Prostate gland (tissue), 2 donors: Measurements from ENCODE around the gene TMEM174. TPM values are rescaled to one million over a fixed set of nuclear protein-coding genes. Genes with fewer than 3 reads are reported as not detected.

Experiments
- DNase-seq: peaks from one replicate; pipeline ENCODE4 v3.0.0-alpha.2; 2019; ENCODE audit warnings: low spot score
- H3K27ac ChIP-seq, 2 donors: fragments of 200-600 bp; sonication (generic); 2 replicates each; pipeline ENCODE4 v1.5.1; 2017 to 2019
- H3K27me3 ChIP-seq: fragments of 200-600 bp; sonication (generic); replicated peaks from 2 replicates; pipeline ENCODE4 v1.5.1; 2019; ENCODE audit not compliant: insufficient read depth
- H3K36me3 ChIP-seq, 2 donors: fragments of 200-600 bp; sonication (generic); 1 replicate in 1 of 2; 2 replicates in 1 of 2; pipeline versions ENCODE4 v1.5.1 to v1.8.1; 2017 to 2019
- H3K4me1 ChIP-seq: fragments of 200-600 bp; sonication (generic); replicated peaks from 2 replicates; pipeline ENCODE4 v1.5.1; 2019
- H3K4me3 ChIP-seq, 2 donors: fragments of 200-600 bp; sonication (generic); 2 replicates each; pipeline ENCODE4 v1.5.1; 2017 to 2019
- H3K9me3 ChIP-seq: fragments of 200-600 bp; sonication (generic); 2 replicates; pipeline ENCODE4 v1.5.1; 2017
- CTCF ChIP-seq, 4 experiments: fragments of 200-600 bp in 2 of 4; fragments of 450-650 bp in 2 of 4; sonication (generic) in 2 of 4; IDR thresholded peaks; 1 replicate in 3 of 4; 2 replicates in 1 of 4; pipeline ENCODE4 v1.5.1; 2016 to 2019; ENCODE audit warnings: antibody characterized with exemption in 4 of 4, mild to moderate bottlenecking in 2 of 4, moderate library complexity in 2 of 4
- POLR2A ChIP-seq: fragments of 450-650 bp; IDR thresholded peaks from one replicate; pipeline ENCODE4 v1.6.1; 2016; ENCODE audit warnings: antibody characterized with exemption, mild to moderate bottlenecking
- POLR2AphosphoS5 ChIP-seq: sonication (generic); formaldehyde crosslinking; IDR thresholded peaks from one replicate; pipeline ENCODE4 v1.6.1; 2017; ENCODE audit warnings: antibody characterized with exemption
- WGBS: methylation state at CpG from one replicate; pipeline ENCODE4 v1.1.5; 2018; 5-methylcytosine and 5-hydroxymethylcytosine counted together
- intact Hi-C: fragments of 100-400 bp; cut with DNase I; formaldehyde crosslinking; loops from one replicate; pipeline ENCODE4 v1.14.2; 2022
- total RNA-seq, 2 donors: library from RNA; depleted of rRNA; stranded (reverse); fragments of >200 nt; gene quantifications; one replicate each; pipeline ENCODE4 v1.1.0, GENCODE V29; 2016

The TMEM174 gene
- total RNA-seq, 2 donors from 2014 or later, result not detected

GRCh38 chr5:73130811-73131210 lies 42.2 kb upstream of the TMEM174 start:
- no peaks in the 10 kb centered on the region for H3K9me3 ChIP-seq
- H3K4me3 ChIP-seq, result no peak overlapping the region
- no peaks in the 10 kb centered on the region for H3K27me3 ChIP-seq
- H3K4me1 ChIP-seq, result no peaks in the 10 kb centered on the region
- DNase-seq, result no peak
- intact Hi-C loops, result no loop called here
- WGBS, result 66% methylated on average over 1 of the region's 1 CpG
- no peak for TF ChIP-seq POLR2AphosphoS5
- no peak for TF ChIP-seq POLR2A
- TF ChIP-seq CTCF (IDR thresholded peaks at IDR 0.05), result no peak
- H3K36me3 ChIP-seq, result no peaks in the 10 kb centered on the region
- H3K27ac ChIP-seq, result no peak overlapping the region

DNA sequence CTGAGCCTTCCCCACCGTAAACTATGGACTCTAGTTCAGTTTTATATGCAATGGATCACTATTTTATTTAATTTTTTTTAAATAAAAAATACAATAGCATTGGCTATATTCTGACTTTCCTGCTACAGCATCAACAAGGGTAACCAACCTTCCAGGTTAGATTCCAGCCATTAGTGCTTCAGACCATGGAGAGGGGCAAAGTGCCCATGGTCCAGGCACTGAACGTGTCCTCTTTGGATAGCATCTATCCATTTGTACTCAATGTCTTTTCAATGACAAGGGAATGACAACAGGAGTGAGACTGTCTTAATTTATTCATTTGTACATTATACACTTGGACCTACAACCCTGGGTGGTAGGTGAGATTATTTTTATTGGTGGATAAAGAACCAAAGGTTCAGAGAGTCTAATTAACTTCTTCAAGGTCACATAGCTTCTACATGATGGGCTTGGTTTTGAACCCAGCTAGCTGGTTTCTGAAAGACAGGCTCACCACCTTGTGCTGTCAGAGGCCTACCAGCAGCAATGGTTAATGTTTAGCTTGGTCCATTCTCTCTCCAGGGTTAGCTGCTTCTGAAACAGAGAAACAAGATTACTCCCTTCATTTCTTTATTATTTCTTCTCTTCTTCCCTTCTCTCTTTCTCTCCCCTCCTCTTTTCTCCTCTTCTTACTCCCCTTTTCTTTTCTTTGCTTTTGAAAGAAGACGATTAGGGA lies 41.1 kb upstream of the TMEM174 start:
- DNase-seq, result no peak
- Histone ChIP-seq H3K27me3 (peaks cover 7% of the 10 kb centered on the region), H3K9me3 (no peaks in the 10 kb centered on the region), H3K36me3 (no peaks in the 10 kb centered on the region), H3K4me3 (no peak overlapping the region), H3K27ac (no peak overlapping the region), H3K4me1 (no peaks in the 10 kb centered on the region)
- WGBS, result 84% methylated on average over 3 of the region's 3 CpGs
- intact Hi-C loops, result no loop called here
- TF ChIP-seq POLR2AphosphoS5 (no peak), CTCF (IDR thresholded peaks at IDR 0.05) (no peak), POLR2A (no peak)

GRCh38 chr5:73132759-73133158 lies 40.2 kb upstream of the TMEM174 start:
- intact Hi-C loops, result no loop called here
- Histone ChIP-seq H3K36me3 (no peaks in the 10 kb centered on the region), H3K27ac (no peak overlapping the region), H3K4me1 (no peaks in the 10 kb centered on the region), H3K4me3 (no peak overlapping the region), H3K27me3 (peaks cover 7% of the 10 kb centered on the region), H3K9me3 (no peaks in the 10 kb centered on the region)
- no peak for DNase-seq
- TF ChIP-seq POLR2AphosphoS5 (no peak), CTCF (IDR thresholded peaks at IDR 0.05) (no peak), POLR2A (no peak)
- WGBS, result 70% methylated on average over 2 of the region's 2 CpGs

- no peak for DNase-seq
- intact Hi-C loops, result no loop called here
- Histone ChIP-seq H3K27me3 (peaks cover 7% of the 10 kb centered on the region), H3K9me3 (no peaks in the 10 kb centered on the region), H3K4me3 (no peak overlapping the region), H3K36me3 (no peaks in the 10 kb centered on the region), H3K27ac (no peak overlapping the region), H3K4me1 (no peaks in the 10 kb centered on the region)
- WGBS, result 98% methylated on average over 3 of the region's 3 CpGs
- TF ChIP-seq POLR2AphosphoS5 (no peak), CTCF (IDR thresholded peaks at IDR 0.05) (no peak), POLR2A (no peak)
Observed at GRCh38 chr5:73135021-73135420, 38.0 kb upstream of the TMEM174 start.

- Histone ChIP-seq H3K9me3 (no peaks in the 10 kb centered on the region), H3K36me3 (no peaks in the 10 kb centered on the region), H3K4me1 (no peaks in the 10 kb centered on the region), H3K27ac (no peak overlapping the region), H3K4me3 (no peak overlapping the region), H3K27me3 (peaks cover 7% of the 10 kb centered on the region)
- intact Hi-C loops, result no loop called here
- WGBS, result 63% methylated on average over 6 of the region's 6 CpGs
- TF ChIP-seq POLR2A, result no peak
- no peak for TF ChIP-seq CTCF (IDR thresholded peaks at IDR 0.05)
- no peak for TF ChIP-seq POLR2AphosphoS5
- DNase-seq, result no peak
Observed at GRCh38 chr5:73135429-73136054, 37.5 kb upstream of the TMEM174 start.
